Measurements from ENCODE around the gene FMNL2.

Gene FMNL2

DNA sequence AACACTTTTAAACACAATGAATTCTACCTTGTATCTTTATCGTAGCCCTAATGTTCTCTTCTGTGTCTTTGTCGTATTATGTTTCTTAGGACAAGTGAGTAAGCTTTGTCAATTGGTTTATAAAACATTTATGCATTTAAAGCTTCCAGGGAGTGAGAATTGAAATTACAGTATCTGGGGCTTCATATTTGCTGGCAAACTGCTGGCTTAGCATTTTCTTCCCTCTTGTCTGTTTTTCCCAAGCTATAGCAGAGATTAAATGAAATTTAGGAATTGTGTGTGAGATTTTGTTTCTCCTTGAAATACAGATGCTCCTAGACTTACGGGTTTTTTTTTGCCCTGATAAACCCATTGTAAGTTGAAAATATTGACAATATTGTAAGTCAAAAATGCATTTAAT is 73.3 kb downstream of the FMNL2 start:
- peaks cover 58% of the 10 kb centered on the region for H3K4me1 ChIP-seq (ENCODE audit: insufficient read depth, low read length)
- H3K9ac ChIP-seq (ENCODE audit: low read depth, low read length) = no peak overlapping the region
- no peaks in the 10 kb centered on the region for H3K36me3 ChIP-seq (ENCODE audit: insufficient read depth, low read length)
- no peaks in the 10 kb centered on the region for H3K9me3 ChIP-seq (ENCODE audit: control insufficient read depth, insufficient read depth, low read length)

DNA sequence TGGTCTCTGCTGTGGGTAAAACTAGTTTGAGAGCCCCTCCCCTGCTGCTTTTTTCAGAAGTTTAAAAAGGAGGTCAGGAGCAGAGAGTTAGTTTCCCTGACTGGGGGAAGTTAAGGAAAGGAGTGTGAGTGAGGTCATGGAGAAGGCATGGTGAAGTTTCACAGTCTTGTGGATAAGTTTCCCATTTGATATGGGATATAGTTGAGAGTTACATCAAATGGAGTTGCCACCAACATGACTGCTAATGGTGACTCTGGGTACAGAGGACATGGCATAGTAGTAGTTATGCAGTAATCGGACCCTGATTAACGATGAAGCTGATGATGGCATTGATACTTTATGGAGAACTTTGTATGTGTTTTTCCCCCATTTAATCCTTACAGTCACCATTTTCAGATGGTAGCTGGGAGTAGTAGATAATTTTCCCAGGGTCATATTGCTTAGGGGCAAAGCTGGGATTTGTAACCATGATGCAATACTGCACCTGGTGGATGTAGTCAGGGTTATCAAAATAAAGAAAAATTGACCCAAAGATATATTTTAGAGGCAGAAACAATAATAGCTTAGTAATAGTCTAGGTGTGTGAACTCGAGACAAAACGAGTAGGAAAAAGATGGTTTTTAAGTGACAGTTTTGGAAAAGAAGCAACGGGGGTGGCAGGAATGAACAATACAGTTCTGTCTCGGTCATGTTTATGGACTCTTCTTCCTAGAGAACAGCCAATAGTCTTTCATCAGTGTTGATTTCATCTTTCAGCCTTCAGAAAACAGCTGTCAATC is 74.6 kb downstream of the FMNL2 start:
- peaks cover 62% of the 10 kb centered on the region for H3K4me1 ChIP-seq (ENCODE audit: insufficient read depth, low read length)
- H3K36me3 ChIP-seq (ENCODE audit: insufficient read depth, low read length) = no peaks in the 10 kb centered on the region
- H3K9me3 ChIP-seq (ENCODE audit: control insufficient read depth, insufficient read depth, low read length) = no peaks in the 10 kb centered on the region
- no peak overlapping the region for H3K9ac ChIP-seq (ENCODE audit: low read depth, low read length)

DNA sequence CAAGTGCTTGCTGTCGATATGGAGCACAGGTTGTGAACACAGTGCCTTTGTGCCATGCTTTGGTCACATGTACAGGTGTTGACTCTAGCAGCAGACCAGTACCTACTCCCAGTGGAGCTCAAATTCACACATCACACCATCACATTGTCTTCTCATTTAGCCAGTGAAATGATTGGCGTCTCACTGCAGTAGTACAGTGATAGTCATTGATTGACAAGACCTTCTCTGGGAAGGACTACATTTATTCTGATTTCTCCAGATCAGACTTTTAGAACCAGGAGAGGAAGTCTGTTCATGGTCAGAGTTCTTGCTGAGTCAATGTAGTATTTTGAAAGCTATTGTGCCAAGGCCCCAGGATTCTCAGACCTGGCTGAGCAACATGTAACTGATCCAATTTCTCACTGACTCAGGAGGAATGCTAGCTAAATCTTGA is 75.2 kb downstream of the FMNL2 start:
- no peak overlapping the region for H3K9ac ChIP-seq (ENCODE audit: low read depth, low read length)
- no peaks in the 10 kb centered on the region for H3K36me3 ChIP-seq (ENCODE audit: insufficient read depth, low read length)
- H3K4me1 ChIP-seq (ENCODE audit: insufficient read depth, low read length) = peaks cover 63% of the 10 kb centered on the region
- no peaks in the 10 kb centered on the region for H3K9me3 ChIP-seq (ENCODE audit: control insufficient read depth, insufficient read depth, low read length)

DNA sequence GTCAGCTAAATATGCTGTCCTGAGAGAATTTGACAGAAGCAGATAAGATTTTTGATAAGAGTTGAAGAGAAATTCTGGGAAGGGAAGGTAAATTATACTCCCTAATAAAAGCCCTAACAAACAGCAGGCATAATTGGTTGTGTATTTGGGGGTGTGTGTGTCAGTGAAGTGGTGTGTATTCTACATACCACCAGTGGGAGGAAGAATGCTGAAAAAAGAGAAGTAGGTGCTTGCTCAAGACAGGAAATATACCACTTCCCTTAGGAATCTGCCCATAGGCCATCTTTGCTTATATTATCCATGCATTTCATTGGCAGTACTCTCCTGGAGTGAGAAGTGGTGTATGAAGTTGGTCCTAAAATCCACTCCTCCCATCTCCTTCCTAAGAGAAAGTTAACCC is 76.2 kb downstream of the FMNL2 start:
- Histone ChIP-seq H3K9me3 (ENCODE audit: control insufficient read depth, insufficient read depth, low read length) (no peaks in the 10 kb centered on the region), H3K9ac (ENCODE audit: low read depth, low read length) (no peak overlapping the region), H3K36me3 (ENCODE audit: insufficient read depth, low read length) (no peaks in the 10 kb centered on the region), H3K4me1 (ENCODE audit: insufficient read depth, low read length) (peaks cover 57% of the 10 kb centered on the region)

DNA sequence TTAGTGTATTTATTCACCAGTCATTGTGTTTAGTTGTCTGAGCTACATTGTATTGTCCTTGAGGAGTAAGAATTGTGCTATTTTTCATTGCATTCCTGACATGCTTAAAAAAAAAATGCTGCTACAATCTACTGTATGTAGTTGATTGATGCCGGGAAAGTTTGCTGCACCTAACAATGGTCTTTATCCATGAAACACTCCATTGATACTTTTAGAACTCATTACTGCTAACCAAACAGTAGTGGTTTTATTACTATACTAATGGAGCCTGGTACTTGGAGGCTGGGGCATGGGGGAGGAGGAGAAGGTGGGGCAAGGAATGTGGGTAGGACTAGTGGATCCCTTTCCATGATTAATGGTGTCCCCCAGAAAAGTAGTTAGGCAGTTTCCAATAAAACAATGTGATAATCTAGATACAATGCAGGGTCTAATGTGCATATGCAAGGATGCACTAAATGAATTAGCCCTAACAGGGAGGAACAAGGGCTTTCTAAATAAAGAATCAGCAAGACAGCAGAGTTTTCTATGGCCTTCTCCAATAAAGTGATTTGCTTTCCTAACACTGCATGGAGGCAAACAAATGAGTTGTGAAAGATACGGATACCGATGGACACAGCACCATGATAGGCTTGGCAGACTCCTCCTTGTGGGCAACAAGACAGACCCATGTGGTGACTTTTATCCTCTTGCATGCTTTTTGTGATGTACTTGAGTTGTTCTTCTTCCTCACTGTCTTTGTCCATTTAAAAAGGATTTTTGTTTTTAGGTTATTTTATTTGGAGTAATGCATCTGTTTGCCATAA is 78.5 kb downstream of the FMNL2 start:
- Histone ChIP-seq H3K4me1 (ENCODE audit: insufficient read depth, low read length) (peaks cover 41% of the 10 kb centered on the region), H3K36me3 (ENCODE audit: insufficient read depth, low read length) (no peaks in the 10 kb centered on the region), H3K9ac (ENCODE audit: low read depth, low read length) (no peak overlapping the region), H3K9me3 (ENCODE audit: control insufficient read depth, insufficient read depth, low read length) (no peaks in the 10 kb centered on the region)

DNA sequence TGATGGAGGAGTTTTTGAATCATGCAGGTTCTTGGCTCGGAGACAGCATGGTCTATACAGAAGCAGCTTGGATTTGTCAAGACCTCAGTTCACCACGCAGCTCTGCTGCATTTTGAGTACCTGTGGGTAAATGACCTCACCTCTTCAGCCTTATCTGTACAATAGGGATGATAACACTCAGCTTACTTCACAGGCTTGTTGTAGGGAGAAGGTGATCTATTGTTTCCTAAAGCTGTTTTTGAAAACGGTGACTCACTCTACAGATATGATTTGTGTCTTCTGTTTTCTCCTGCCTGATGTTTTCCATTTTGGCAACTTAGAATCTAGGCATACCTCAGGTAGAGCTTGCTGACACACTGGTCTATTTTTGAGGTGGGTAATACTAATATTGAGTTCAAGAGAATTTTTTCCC is 80.3 kb downstream of the FMNL2 start:
- H3K9ac ChIP-seq (ENCODE audit: low read depth, low read length) = no peak overlapping the region
- H3K9me3 ChIP-seq (ENCODE audit: control insufficient read depth, insufficient read depth, low read length) = no peaks in the 10 kb centered on the region
- H3K36me3 ChIP-seq (ENCODE audit: insufficient read depth, low read length) = no peaks in the 10 kb centered on the region
- peaks cover 43% of the 10 kb centered on the region for H3K4me1 ChIP-seq (ENCODE audit: insufficient read depth, low read length)

DNA sequence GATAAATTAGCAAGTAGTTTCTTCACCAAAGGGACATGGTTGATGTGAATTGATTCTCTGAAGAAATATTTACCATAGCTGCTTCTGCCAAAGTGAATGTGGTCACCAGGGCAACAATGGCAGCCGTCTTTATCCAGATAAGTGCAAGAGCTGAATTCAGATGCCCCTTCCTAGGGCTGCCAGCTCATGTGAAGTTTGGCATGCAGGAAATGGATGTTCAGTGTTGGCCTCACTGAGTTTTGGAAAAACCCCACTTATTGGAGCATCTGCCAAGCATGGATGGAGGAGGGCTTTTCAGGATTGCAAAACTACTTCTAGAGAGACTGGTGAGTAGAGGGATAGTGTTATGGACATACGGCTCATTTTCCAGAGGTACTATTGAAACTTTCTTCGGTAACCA is 80.8 kb downstream of the FMNL2 start:
- no peak overlapping the region for H3K9ac ChIP-seq (ENCODE audit: low read depth, low read length)
- H3K9me3 ChIP-seq (ENCODE audit: control insufficient read depth, insufficient read depth, low read length) = no peaks in the 10 kb centered on the region
- H3K4me1 ChIP-seq (ENCODE audit: insufficient read depth, low read length) = peaks cover 45% of the 10 kb centered on the region
- no peaks in the 10 kb centered on the region for H3K36me3 ChIP-seq (ENCODE audit: insufficient read depth, low read length)

DNA sequence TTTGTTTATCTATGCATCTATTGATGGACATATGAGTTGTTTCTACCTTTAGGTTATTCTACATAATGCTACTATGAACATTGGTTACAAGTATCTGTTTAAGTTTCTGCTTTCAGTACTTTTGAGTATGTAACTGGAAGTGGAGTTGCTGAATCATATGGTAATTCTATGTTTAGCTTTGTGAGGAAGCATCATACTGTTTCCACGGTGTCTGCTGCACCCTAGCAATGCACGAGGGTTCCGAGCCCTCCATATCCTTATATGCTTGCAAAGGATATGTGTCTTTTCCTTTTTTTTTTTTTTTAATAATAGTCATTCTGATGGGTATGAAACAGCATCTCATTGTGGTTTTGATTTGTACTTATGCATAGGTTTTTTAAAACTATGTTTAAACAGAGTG is 83.7 kb downstream of the FMNL2 start:
- peaks cover 43% of the 10 kb centered on the region for H3K4me1 ChIP-seq (ENCODE audit: insufficient read depth, low read length)
- H3K9me3 ChIP-seq (ENCODE audit: control insufficient read depth, insufficient read depth, low read length) = no peaks in the 10 kb centered on the region
- H3K9ac ChIP-seq (ENCODE audit: low read depth, low read length) = no peak overlapping the region
- H3K36me3 ChIP-seq (ENCODE audit: insufficient read depth, low read length) = no peaks in the 10 kb centered on the region

DNA sequence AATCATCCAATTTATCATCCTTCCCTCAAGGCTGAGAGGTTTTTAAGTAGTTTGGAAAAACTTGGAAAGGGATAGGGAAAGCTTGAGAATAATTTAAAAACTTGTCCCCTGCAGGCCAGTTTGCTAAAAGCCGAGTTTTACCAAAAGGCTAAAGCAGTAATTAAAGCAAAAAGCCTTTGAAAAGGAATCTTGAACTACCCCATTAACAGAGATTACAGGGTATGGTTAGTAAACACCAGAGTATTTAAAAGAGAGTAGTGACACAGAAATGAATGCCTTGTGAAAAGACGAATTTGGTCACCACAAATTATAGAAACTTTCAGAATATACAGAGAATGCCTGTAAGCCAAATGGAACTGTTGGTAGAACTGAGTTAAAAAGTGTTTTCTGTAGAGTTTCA is 85.0 kb downstream of the FMNL2 start:
- H3K36me3 ChIP-seq (ENCODE audit: insufficient read depth, low read length) = no peaks in the 10 kb centered on the region
- peaks cover 38% of the 10 kb centered on the region for H3K4me1 ChIP-seq (ENCODE audit: insufficient read depth, low read length)
- H3K9me3 ChIP-seq (ENCODE audit: control insufficient read depth, insufficient read depth, low read length) = no peaks in the 10 kb centered on the region
- H3K9ac ChIP-seq (ENCODE audit: low read depth, low read length) = no peak overlapping the region; the same call in 1 of the 2 replicates

DNA sequence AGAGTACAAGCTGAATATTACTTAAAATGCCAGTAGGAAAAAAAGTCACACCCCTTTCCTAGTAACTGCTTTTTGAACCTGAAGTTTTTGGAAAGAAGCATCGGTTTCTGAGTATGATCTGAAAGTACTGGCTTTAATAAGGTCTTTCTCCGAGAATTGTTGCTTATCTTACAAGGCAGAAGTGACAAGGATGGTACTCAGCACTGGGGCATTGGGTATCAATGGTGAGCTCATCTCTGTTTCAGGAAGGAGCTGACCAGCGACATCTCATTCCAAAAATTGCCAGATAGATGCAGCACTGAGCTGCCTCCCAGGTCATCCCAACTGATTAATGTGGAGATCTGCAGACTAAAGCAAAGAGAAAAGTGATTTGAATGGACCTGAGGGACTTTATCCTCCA is 85.4 kb downstream of the FMNL2 start:
- Histone ChIP-seq H3K4me1 (ENCODE audit: insufficient read depth, low read length) (peaks cover 34% of the 10 kb centered on the region), H3K9ac (ENCODE audit: low read depth, low read length) (no peak overlapping the region), H3K36me3 (ENCODE audit: insufficient read depth, low read length) (no peaks in the 10 kb centered on the region), H3K9me3 (ENCODE audit: control insufficient read depth, insufficient read depth, low read length) (no peaks in the 10 kb centered on the region)

DNA sequence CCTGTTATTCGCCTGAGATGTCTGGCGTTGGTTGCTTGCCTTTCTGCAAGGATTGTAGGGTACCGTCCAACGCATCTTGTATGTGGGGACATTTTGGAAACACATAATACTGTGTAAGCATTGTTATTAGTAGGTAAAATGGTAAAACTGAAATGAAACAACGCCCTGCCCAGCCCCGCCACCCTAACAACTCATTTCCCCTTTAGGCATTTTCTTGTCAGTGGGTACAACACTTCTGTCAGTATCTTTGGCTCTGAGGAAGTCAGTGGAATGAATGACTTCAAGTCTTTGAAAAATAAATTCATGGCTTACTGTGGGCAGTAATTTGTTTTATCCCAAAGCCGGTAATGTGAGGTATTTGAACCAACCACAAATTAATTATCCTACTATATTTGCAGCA is 86.0 kb downstream of the FMNL2 start:
- H3K9me3 ChIP-seq (ENCODE audit: control insufficient read depth, insufficient read depth, low read length) = no peaks in the 10 kb centered on the region
- no peaks in the 10 kb centered on the region for H3K36me3 ChIP-seq (ENCODE audit: insufficient read depth, low read length)
- no peak overlapping the region for H3K9ac ChIP-seq (ENCODE audit: low read depth, low read length)
- H3K4me1 ChIP-seq (ENCODE audit: insufficient read depth, low read length) = peaks cover 37% of the 10 kb centered on the region

DNA sequence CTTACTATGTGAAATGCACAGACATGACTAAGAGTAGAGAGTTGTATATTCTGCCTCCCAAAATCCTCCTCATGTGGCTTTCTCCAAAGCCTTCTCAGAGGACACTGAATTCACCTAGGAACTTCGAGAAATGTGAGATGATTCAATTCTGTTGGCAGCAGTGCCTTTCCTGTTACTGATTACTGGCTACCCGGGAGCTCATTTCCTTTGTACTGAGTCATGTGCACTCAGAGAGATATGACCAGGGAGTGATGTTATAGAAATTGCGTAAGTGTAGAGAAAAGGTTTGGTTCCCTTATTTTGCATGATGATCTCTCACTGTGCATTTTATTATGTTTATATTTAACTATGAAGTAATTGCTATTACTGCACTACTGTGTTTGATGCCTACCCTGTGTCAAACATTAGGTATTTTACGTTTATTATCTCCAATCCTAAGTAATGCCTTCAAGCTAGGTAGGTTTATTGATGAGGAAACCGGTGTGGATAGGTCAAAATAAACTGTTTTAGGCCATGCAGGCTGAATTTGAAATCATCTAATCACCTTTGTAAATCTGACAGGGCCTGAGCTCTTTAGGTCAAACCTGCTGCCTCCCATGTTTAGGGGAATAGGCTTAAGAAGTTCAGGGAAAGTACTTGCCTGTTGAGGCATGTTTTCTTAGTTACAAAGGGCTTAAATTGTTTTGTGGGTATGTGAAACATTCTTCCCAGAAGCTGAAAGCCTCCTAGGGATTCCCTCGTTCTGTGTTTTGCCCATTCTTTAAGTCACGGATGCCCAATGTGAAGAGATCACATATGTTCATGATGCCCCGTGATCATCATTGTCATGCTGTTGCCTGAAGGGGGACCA is 86.8 kb downstream of the FMNL2 start:
- Histone ChIP-seq H3K4me1 (ENCODE audit: insufficient read depth, low read length) (peaks cover 40% of the 10 kb centered on the region), H3K9ac (ENCODE audit: low read depth, low read length) (no peak overlapping the region), H3K36me3 (ENCODE audit: insufficient read depth, low read length) (no peaks in the 10 kb centered on the region), H3K9me3 (ENCODE audit: control insufficient read depth, insufficient read depth, low read length) (no peaks in the 10 kb centered on the region)

DNA sequence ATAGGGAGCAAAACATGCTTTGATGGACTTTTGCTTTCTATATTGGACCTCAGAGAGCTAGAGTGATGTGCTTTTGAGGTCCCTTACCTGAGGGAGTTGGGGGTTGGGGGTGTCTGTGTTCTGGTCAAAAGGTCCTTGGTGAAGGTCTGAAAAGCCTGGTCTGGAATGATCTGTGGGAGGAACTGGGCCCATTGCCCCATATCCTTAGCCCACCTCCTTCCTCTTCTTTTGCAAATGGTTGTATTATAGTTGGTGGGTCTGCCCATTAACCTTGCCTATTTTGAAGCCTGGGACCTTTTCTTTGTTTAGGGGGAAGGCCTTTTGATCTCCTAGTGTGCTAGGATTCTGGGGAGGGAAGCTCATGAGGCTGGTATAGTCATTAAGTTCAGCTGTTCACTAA is 88.7 kb downstream of the FMNL2 start:
- Histone ChIP-seq H3K9ac (ENCODE audit: low read depth, low read length) (no peak overlapping the region), H3K36me3 (ENCODE audit: insufficient read depth, low read length) (no peaks in the 10 kb centered on the region), H3K9me3 (ENCODE audit: control insufficient read depth, insufficient read depth, low read length) (no peaks in the 10 kb centered on the region), H3K4me1 (ENCODE audit: insufficient read depth, low read length) (peaks cover 40% of the 10 kb centered on the region)

Data from ES-I3 (cell line).